DOHH2 (cell line): ENCODE measurements around the gene ABCB8.

Experiments
- EZH2phosphoT487 ChIP-seq: fragments of 200-600 bp; sonication (generic); IDR thresholded peaks from 2 replicates; pipeline ENCODE4 v1.6.1; 2017; ENCODE audit warnings: borderline replicate concordance, mild to moderate bottlenecking, antibody characterized with exemption, low read length, moderate library complexity, mixed read lengths
- TF ChIP-seq, protein P1 (sequence below): fragments of 200-600 bp; sonication (generic); IDR thresholded peaks from one replicate; pipeline ENCODE4 v1.5.1; 2014; ENCODE audit warnings: antibody characterized with exemption, mild to moderate bottlenecking, low read depth, low read length; ENCODE audit not compliant: poor library complexity, severe bottlenecking

DNA sequence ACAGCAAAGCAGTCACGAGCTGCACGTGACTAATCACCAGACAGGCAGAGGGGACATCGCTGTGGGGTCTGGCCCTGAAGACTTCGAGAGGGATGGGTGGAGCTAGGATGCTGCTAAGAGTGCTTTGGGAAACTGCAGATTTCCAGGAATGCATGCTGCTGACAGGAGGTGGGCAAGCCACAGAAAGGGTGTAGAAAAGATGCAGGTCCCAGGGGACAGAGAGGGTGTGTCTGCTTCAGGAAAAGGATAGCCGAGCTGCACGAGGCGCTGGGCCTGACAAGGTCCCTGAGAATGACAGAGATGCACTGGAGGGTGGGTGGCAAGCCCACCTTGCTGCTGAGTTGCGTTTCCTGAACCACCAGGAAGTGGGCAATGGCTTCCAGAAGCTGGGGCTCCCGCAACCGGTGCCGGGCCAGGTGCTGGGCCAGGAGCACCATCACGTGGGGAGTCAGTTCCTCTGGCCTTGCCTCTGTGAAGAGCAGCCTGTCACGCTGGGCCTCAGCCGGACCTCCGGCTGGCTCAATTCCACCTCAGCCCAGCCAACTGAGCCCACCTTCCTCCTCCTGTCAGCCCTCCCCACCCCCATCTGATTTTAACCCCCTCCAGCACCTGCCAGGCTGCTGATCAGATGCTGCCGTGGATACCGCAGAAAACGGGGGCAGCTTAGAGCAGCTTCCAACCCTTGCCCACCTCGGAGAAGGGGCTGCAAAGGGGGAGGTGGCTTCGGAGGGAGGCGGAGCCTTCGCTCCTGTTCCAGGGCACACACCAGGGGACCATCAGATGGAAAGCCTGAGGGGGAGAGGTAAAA is 50.2 kb downstream of the ABCB8 start:
- TF ChIP-seq, protein P1, sequence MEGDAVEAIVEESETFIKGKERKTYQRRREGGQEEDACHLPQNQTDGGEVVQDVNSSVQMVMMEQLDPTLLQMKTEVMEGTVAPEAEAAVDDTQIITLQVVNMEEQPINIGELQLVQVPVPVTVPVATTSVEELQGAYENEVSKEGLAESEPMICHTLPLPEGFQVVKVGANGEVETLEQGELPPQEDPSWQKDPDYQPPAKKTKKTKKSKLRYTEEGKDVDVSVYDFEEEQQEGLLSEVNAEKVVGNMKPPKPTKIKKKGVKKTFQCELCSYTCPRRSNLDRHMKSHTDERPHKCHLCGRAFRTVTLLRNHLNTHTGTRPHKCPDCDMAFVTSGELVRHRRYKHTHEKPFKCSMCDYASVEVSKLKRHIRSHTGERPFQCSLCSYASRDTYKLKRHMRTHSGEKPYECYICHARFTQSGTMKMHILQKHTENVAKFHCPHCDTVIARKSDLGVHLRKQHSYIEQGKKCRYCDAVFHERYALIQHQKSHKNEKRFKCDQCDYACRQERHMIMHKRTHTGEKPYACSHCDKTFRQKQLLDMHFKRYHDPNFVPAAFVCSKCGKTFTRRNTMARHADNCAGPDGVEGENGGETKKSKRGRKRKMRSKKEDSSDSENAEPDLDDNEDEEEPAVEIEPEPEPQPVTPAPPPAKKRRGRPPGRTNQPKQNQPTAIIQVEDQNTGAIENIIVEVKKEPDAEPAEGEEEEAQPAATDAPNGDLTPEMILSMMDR, result no peak
- TF ChIP-seq EZH2phosphoT487, result no peak
